Left ventricle myocardium inferior (tissue), 1 donor: ENCODE measurements around the gene DHRS3. TPM values are rescaled to one million over a fixed set of nuclear protein-coding genes. Genes with fewer than 3 reads are reported as not detected.

Experiments
- DNase-seq: peaks from one replicate; pipeline ENCODE4 v3.0.0-alpha.2; 2020
- H3K27ac ChIP-seq: fragments of 200-600 bp; replicated peaks from 2 replicates; pipeline ENCODE4 v1.8.0; 2021
- H3K27me3 ChIP-seq: fragments of 200-600 bp; 2 replicates; pipeline ENCODE4 v1.8.0; 2021; ENCODE audit warnings: low read depth
- H3K36me3 ChIP-seq: fragments of 200-600 bp; 2 replicates; pipeline ENCODE4 v1.8.0; 2021
- H3K4me1 ChIP-seq: fragments of 200-600 bp; 2 replicates; pipeline ENCODE4 v1.8.0; 2021
- H3K4me3 ChIP-seq: fragments of 200-600 bp; 2 replicates; pipeline ENCODE4 v1.8.0; 2021; ENCODE audit warnings: mild to moderate bottlenecking, moderate library complexity
- H3K9me3 ChIP-seq: fragments of 200-600 bp; replicated peaks from 2 replicates; pipeline ENCODE4 v1.8.0; 2021
- CTCF ChIP-seq: fragments of 200-600 bp; IDR thresholded peaks from 2 replicates; pipeline ENCODE4 v1.8.0; 2021; ENCODE audit warnings: antibody characterized with exemption, mild to moderate bottlenecking, borderline replicate concordance
- intact Hi-C: fragments of 100-400 bp; cut with micrococcal nuclease; formaldehyde crosslinking; loops from one replicate; pipeline ENCODE4 v1.11.0; 2022
- total RNA-seq: library from RNA; stranded (reverse); fragmentation: NEBNext Ultra II Directional; extraction: Animal tissue kit (Norgen Biotek cat#: 25700); gene quantifications from one replicate; pipeline ENCODE4 v1.2.1, GENCODE V29; 2021
- donor health status: DM: no; HTN: yes; CAD: no; lungs with severe emphysema.

DHRS3 gene
- total RNA-seq, 1 donor from 2014 or later: 89.7 TPM

- no peak for TF ChIP-seq CTCF
- intact Hi-C loops: no loop called here
- Histone ChIP-seq H3K36me3 (no peaks in the 10 kb centered on the region), H3K27me3 (no peaks in the 10 kb centered on the region), H3K4me1 (peaks cover 15% of the 10 kb centered on the region), H3K9me3 (peaks cover 10% of the 10 kb centered on the region), H3K27ac (no peak overlapping the region), H3K4me3 (no peak overlapping the region)
- no peak for DNase-seq
Measured at GRCh38 chr1:12536023-12536639, 81.9 kb downstream of the DHRS3 start.

- intact Hi-C loops: no loop called here
- H3K36me3 ChIP-seq: no peaks in the 10 kb centered on the region
- TF ChIP-seq CTCF: no peak
- peaks cover 10% of the 10 kb centered on the region for H3K9me3 ChIP-seq
- H3K4me3 ChIP-seq: no peak overlapping the region
- H3K27me3 ChIP-seq: no peaks in the 10 kb centered on the region
- no peak for DNase-seq
- H3K4me1 ChIP-seq: no peaks in the 10 kb centered on the region
- no peak overlapping the region for H3K27ac ChIP-seq
Measured at GRCh38 chr1:12532405-12533315, 85.3 kb downstream of the DHRS3 start.

- intact Hi-C loops: no loop called here
- Histone ChIP-seq H3K4me1 (no peaks in the 10 kb centered on the region), H3K9me3 (peaks cover 7% of the 10 kb centered on the region), H3K27me3 (no peaks in the 10 kb centered on the region), H3K27ac (no peak overlapping the region), H3K4me3 (no peak overlapping the region), H3K36me3 (no peaks in the 10 kb centered on the region)
- no peak for TF ChIP-seq CTCF
- DNase-seq: no peak
Measured at GRCh38 chr1:12531179-12531499, 86.9 kb downstream of the DHRS3 start.

GRCh38 chr1:12530462-12531178 lies 87.4 kb downstream of the DHRS3 start:
- Histone ChIP-seq H3K4me3 (no peak overlapping the region), H3K36me3 (no peaks in the 10 kb centered on the region), H3K4me1 (peaks cover 2% of the 10 kb centered on the region), H3K27ac (no peak overlapping the region), H3K27me3 (no peaks in the 10 kb centered on the region), H3K9me3 (peaks cover 2% of the 10 kb centered on the region)
- intact Hi-C loops: no loop called here
- TF ChIP-seq CTCF: no peak
- no peak for DNase-seq

- intact Hi-C loops: no loop called here
- no peak for TF ChIP-seq CTCF
- no peaks in the 10 kb centered on the region for H3K36me3 ChIP-seq
- no peak for DNase-seq
- no peaks in the 10 kb centered on the region for H3K27me3 ChIP-seq
- H3K4me1 ChIP-seq: peaks cover 3% of the 10 kb centered on the region
- no peak overlapping the region for H3K27ac ChIP-seq
- H3K9me3 ChIP-seq: no peaks in the 10 kb centered on the region
- H3K4me3 ChIP-seq: no peak overlapping the region
Measured at GRCh38 chr1:12529640-12530174, 88.3 kb downstream of the DHRS3 start.
